Mesendoderm (in vitro differentiated cells): ENCODE data around the gene SDK1.
A peak's percentile ranks its signal among the peaks of the same experiment; 100 is the strongest.

ENCODE experiments used
- DNase-seq: peaks from one replicate; pipeline ENCODE4 v3.0.0; 2013
- H2AK5ac ChIP-seq: 2 replicates; pipeline ENCODE4 v1.6.1; 2013; ENCODE audit warnings: low read length, inconsistent platforms
- H2BK120ac ChIP-seq: 2 replicates; pipeline ENCODE4 v1.6.1; 2013; ENCODE audit warnings: low read depth, mild to moderate bottlenecking, low read length, moderate library complexity, mixed read lengths
- H2BK15ac ChIP-seq: replicated peaks from 2 replicates; pipeline ENCODE4 v1.6.1; 2013; ENCODE audit warnings: low read depth, mild to moderate bottlenecking, moderate library complexity
- H2BK5ac ChIP-seq: 2 replicates; pipeline ENCODE4 v1.6.1; 2013; ENCODE audit warnings: low read length, inconsistent platforms
- H3K18ac ChIP-seq: 2 replicates; pipeline ENCODE4 v1.6.1; 2013; ENCODE audit warnings: mild to moderate bottlenecking, low read length, mixed read lengths
- H3K23ac ChIP-seq: one replicate; pipeline ENCODE4 v1.6.1; 2013; ENCODE audit warnings: low read length
- H3K27ac ChIP-seq: 2 replicates; pipeline ENCODE4 v1.5.1; 2013; ENCODE audit warnings: low read depth, mild to moderate bottlenecking, inconsistent platforms, low read length, moderate library complexity
- H3K27me3 ChIP-seq: 2 replicates; pipeline ENCODE4 v1.6.1; 2013; ENCODE audit warnings: low read length, control low read depth, mild to moderate bottlenecking, inconsistent platforms; ENCODE audit not compliant: insufficient read depth, poor library complexity
- H3K36me3 ChIP-seq: 2 replicates; pipeline ENCODE4 v1.6.1; 2013; ENCODE audit warnings: low read length, inconsistent platforms; ENCODE audit not compliant: control insufficient read depth, insufficient read depth
- H3K4ac ChIP-seq: one replicate; pipeline ENCODE4 v1.6.1; 2013; ENCODE audit warnings: low read depth, mild to moderate bottlenecking, low read length, moderate library complexity
- H3K4me1 ChIP-seq: 2 replicates; pipeline ENCODE4 v1.6.1; 2013; ENCODE audit warnings: low read depth, low read length, inconsistent platforms; ENCODE audit not compliant: control insufficient read depth
- H3K4me2 ChIP-seq: 2 replicates; pipeline ENCODE4 v1.6.1; 2013; ENCODE audit warnings: low read length
- H3K4me3 ChIP-seq: 2 replicates; pipeline ENCODE4 v1.5.1; 2013; ENCODE audit warnings: mild to moderate bottlenecking, low read length
- H3K56ac ChIP-seq: one replicate; pipeline ENCODE4 v1.6.1; 2013; ENCODE audit warnings: low read length
- H3K79me1 ChIP-seq: 2 replicates; pipeline ENCODE4 v1.6.1; 2013; ENCODE audit warnings: low read length, inconsistent platforms
- H3K79me2 ChIP-seq: 2 replicates; pipeline ENCODE4 v1.6.1; 2013; ENCODE audit warnings: mild to moderate bottlenecking, low read length; ENCODE audit not compliant: control insufficient read depth, insufficient read depth
- H3K9ac ChIP-seq: 2 replicates; pipeline ENCODE4 v1.6.1; 2013; ENCODE audit warnings: low read length, inconsistent platforms
- H4K5ac ChIP-seq: one replicate; pipeline ENCODE4 v1.6.1; 2013; ENCODE audit warnings: low read length
- H4K8ac ChIP-seq: one replicate; pipeline ENCODE4 v1.6.1; 2013; ENCODE audit warnings: low read depth, mild to moderate bottlenecking, control low read depth, low read length, moderate library complexity
- WGBS: extraction: QIAGEN DNeasy Blood & Tissue Kit; methylation state at CpG from one replicate; pipeline ENCODE4 v1.1.7; 2013; ENCODE audit warnings: low lambda C conversion rate, missing lambda C conversion rate; ENCODE audit not compliant: insufficient coverage; ENCODE audit errors: extremely low coverage; 5-methylcytosine and 5-hydroxymethylcytosine counted together

Gene SDK1

DNA sequence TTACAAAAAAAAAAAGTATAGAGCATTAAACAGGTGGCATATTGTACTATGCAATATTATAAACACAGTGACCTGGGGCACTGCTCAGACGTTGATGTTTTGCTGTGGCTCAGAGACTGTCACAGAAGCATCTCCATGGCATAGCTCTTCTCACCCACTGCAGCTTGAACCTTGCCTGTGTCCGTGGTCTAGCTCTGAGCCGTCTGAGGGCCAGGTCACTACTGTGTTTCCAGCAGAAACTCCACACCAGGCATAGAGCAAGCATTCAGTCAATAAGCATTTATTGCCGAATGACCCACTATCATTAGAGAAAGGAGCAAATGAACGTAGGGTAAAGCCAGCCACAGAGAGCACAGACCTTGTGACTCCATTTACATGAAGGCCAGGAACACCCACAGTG is 937.8 kb downstream of the SDK1 start:
- Histone ChIP-seq H3K18ac (no peak overlapping the region), H3K56ac (no peak overlapping the region), H3K4me2 (no peak overlapping the region), H3K4me3 (no peak overlapping the region), H3K9ac (no peak overlapping the region), H3K4ac (no peak overlapping the region), H4K8ac (no peak overlapping the region), H2AK5ac (no peak overlapping the region), H2BK15ac (no peak overlapping the region), H3K4me1 (no peaks in the 10 kb centered on the region), H3K27ac (no peak overlapping the region), H2BK5ac (no peak overlapping the region), H3K79me2 (no peaks in the 10 kb centered on the region), H4K5ac (no peak overlapping the region), H3K27me3 (no peaks in the 10 kb centered on the region), H3K23ac (no peak overlapping the region), H2BK120ac (no peak overlapping the region), H3K36me3 (no peaks in the 10 kb centered on the region), H3K79me1 (no peaks in the 10 kb centered on the region)
- DNase-seq, result no peak
- WGBS, result no CpG with 5 or more reads among the region's 5 CpGs

DNA sequence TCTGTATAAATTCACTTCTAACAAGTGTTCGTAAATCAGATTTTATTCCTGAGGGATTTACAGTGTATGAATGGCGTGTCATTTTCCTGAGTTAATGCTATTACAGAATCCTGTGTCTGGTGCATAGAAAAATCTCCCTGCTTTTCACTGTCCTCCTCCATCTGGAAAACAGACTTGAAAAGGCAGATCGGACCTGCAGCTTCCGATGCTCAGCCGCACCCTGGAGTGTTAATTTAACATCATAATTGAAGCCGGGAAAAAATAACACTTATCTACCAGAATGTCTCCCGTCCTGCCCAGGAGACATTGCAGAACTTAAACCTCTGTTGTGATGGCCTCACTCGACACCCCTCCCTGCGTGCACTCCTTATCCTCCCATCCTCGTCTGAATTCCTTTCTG is 939.0 kb downstream of the SDK1 start:
- no peak overlapping the region for H3K23ac ChIP-seq
- H3K4me2 ChIP-seq, result no peak overlapping the region
- H2BK120ac ChIP-seq, result no peak overlapping the region
- no peak overlapping the region for H3K9ac ChIP-seq
- H3K36me3 ChIP-seq, result no peaks in the 10 kb centered on the region
- no peaks in the 10 kb centered on the region for H3K4me1 ChIP-seq
- H2BK15ac ChIP-seq, result no peak overlapping the region
- no CpG with 5 or more reads among the region's 10 CpGs for WGBS
- no peaks in the 10 kb centered on the region for H3K79me1 ChIP-seq
- H4K8ac ChIP-seq, result no peak overlapping the region
- H3K4me3 ChIP-seq, result no peak overlapping the region
- no peak overlapping the region for H3K18ac ChIP-seq
- H2BK5ac ChIP-seq, result no peak overlapping the region
- no peak overlapping the region for H3K56ac ChIP-seq
- no peak overlapping the region for H3K4ac ChIP-seq
- H3K27ac ChIP-seq, result no peak overlapping the region
- no peaks in the 10 kb centered on the region for H3K27me3 ChIP-seq
- DNase-seq, result no peak
- H4K5ac ChIP-seq, result no peak overlapping the region
- no peak overlapping the region for H2AK5ac ChIP-seq
- no peaks in the 10 kb centered on the region for H3K79me2 ChIP-seq

GRCh38 chr7:4240520-4241303 is 939.7 kb downstream of the SDK1 start:
- Histone ChIP-seq H3K4me2 (no peak overlapping the region), H2BK120ac (no peak overlapping the region), H3K56ac (no peak overlapping the region), H4K8ac (no peak overlapping the region), H2BK15ac (no peak overlapping the region), H3K23ac (no peak overlapping the region), H3K27ac (no peak overlapping the region), H2BK5ac (no peak overlapping the region), H3K79me2 (no peaks in the 10 kb centered on the region), H3K4me1 (no peaks in the 10 kb centered on the region), H2AK5ac (no peak overlapping the region), H3K9ac (no peak overlapping the region), H3K4ac (no peak overlapping the region), H3K36me3 (no peaks in the 10 kb centered on the region), H3K27me3 (no peaks in the 10 kb centered on the region), H3K4me3 (no peak overlapping the region), H3K18ac (no peak overlapping the region), H3K79me1 (no peaks in the 10 kb centered on the region), H4K5ac (no peak overlapping the region)
- DNase-seq, result no peak
- WGBS, result no CpG with 5 or more reads among the region's 19 CpGs

DNA sequence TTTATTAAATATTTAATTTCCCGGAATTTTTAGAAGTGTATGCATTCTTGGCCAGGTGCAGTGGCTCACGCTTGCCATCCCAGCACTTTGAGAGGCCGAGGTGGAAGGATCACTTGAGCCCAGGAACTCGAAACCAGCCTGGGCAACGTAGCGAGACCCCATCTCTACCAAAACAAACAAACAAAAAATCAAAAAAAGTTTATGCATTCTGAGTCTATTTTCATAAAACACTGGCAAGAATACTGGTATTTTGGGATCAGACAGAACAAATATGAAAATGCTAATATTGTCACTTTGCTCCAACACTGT is 940.2 kb downstream of the SDK1 start:
- no peak overlapping the region for H3K18ac ChIP-seq
- H3K23ac ChIP-seq, result no peak overlapping the region
- H3K27ac ChIP-seq, result no peak overlapping the region
- H3K27me3 ChIP-seq, result no peaks in the 10 kb centered on the region
- H3K4ac ChIP-seq, result no peak overlapping the region
- H3K79me2 ChIP-seq, result no peaks in the 10 kb centered on the region
- no peaks in the 10 kb centered on the region for H3K4me1 ChIP-seq
- no peak overlapping the region for H4K8ac ChIP-seq
- no peak overlapping the region for H4K5ac ChIP-seq
- H2BK15ac ChIP-seq, result no peak overlapping the region
- DNase-seq, result no peak
- no peak overlapping the region for H3K9ac ChIP-seq
- no CpG with 5 or more reads among the region's 6 CpGs for WGBS
- H2AK5ac ChIP-seq, result no peak overlapping the region
- H3K36me3 ChIP-seq, result no peaks in the 10 kb centered on the region
- H3K4me3 ChIP-seq, result no peak overlapping the region
- H3K4me2 ChIP-seq, result no peak overlapping the region
- no peak overlapping the region for H2BK120ac ChIP-seq
- H3K79me1 ChIP-seq, result no peaks in the 10 kb centered on the region
- no peak overlapping the region for H2BK5ac ChIP-seq
- no peak overlapping the region for H3K56ac ChIP-seq

GRCh38 chr7:4241791-4242190 is 940.7 kb downstream of the SDK1 start:
- Histone ChIP-seq H3K56ac (no peak overlapping the region), H2BK15ac (no peak overlapping the region), H4K5ac (no peak overlapping the region), H3K4me2 (no peak overlapping the region), H3K4ac (no peak overlapping the region), H3K18ac (no peak overlapping the region), H3K4me1 (no peaks in the 10 kb centered on the region), H3K36me3 (no peaks in the 10 kb centered on the region), H2AK5ac (no peak overlapping the region), H3K4me3 (no peak overlapping the region), H3K79me1 (no peaks in the 10 kb centered on the region), H2BK5ac (no peak overlapping the region), H3K9ac (no peak overlapping the region), H4K8ac (no peak overlapping the region), H3K23ac (no peak overlapping the region), H3K79me2 (no peaks in the 10 kb centered on the region), H3K27ac (no peak overlapping the region), H2BK120ac (no peak overlapping the region), H3K27me3 (no peaks in the 10 kb centered on the region)
- WGBS, result no CpG with 5 or more reads among the region's 12 CpGs
- peak; percentile 50 for DNase-seq

- H4K5ac ChIP-seq, result no peak overlapping the region
- no CpG with 5 or more reads among the region's 11 CpGs for WGBS
Observed at GRCh38 chr7:4242706-4243105, 941.7 kb downstream of the SDK1 start.

More at GRCh38 chr7:4242706-4243105, 941.7 kb downstream of the SDK1 start:
- Histone ChIP-seq H3K18ac (no peak overlapping the region), H2BK15ac (no peak overlapping the region), H3K27me3 (no peaks in the 10 kb centered on the region), H3K56ac (no peak overlapping the region), H3K4me2 (no peak overlapping the region), H3K27ac (no peak overlapping the region), H2BK5ac (no peak overlapping the region), H3K79me2 (no peaks in the 10 kb centered on the region), H3K4me3 (no peak overlapping the region), H3K36me3 (no peaks in the 10 kb centered on the region), H3K79me1 (no peaks in the 10 kb centered on the region), H2BK120ac (no peak overlapping the region), H3K23ac (no peak overlapping the region), H3K4ac (no peak overlapping the region), H4K8ac (no peak overlapping the region), H3K4me1 (no peaks in the 10 kb centered on the region), H2AK5ac (no peak overlapping the region), H3K9ac (no peak overlapping the region)
- no peak for DNase-seq
